NK-92 (cell line): ENCODE results near the gene FHDC1.

Experiments used
- DNase-seq: peaks from one replicate; lab custom pipeline; 2025; ENCODE audit not compliant: unreplicated experiment; lab: John Stamatoyannopoulos, UW

The FHDC1 gene

GRCh38 chr4:153028535-153028934 lies 92.4 kb downstream of the FHDC1 start:
- no peak for DNase-seq
